K562 (cell line): Measurements from ENCODE around the gene FASN. TPM values are rescaled to one million over a fixed set of nuclear protein-coding genes. Genes with fewer than 3 reads are reported as not detected.

Experiments
- ATAC-seq: fragments of 200-7000 bp; cut with Tn5 transposase; 3 replicates; pipeline ENCODE4 v1.9.1; 2020; ENCODE audit warnings: moderate library complexity
- BruUV-seq: library from RNA; stranded (reverse); fragments of 400-500 nt; replicated peaks from 2 replicates; lab custom pipeline; 2021; lab: Mats Ljungman, UMichigan
- CTCF ChIA-PET: fragments of 300-600 bp; formaldehyde crosslinking; extraction: SDS; loops from one replicate; lab custom pipeline; 2021; ENCODE audit warnings: low intra/inter-chr PET ratio; lab: Yijun Ruan, JAX
- POLR2A ChIA-PET: fragments of 300-600, 350-650 bp; sonication (Branson Sonifier 250); formaldehyde crosslinking; extraction: SDS; loops from one replicate; lab custom pipeline; 2021; ENCODE audit warnings: antibody characterized with exemption, inconsistent platforms; lab: Yijun Ruan, JAX
- DNase-seq, 4 experiments: peaks; one replicate each; pipeline versions ENCODE4 v3.0.0 to v3.0.0-alpha.2; 2011 to 2018; ENCODE audit warnings: low spot score in 3 of 4, mixed read lengths in 3 of 4; ENCODE audit errors: extremely low read depth in 1 of 4
- FAIRE-seq: peaks from 2 replicates; lab custom pipeline; 2011; peaks lifted over from hg19 to GRCh38; lab: Jason Lieb, UNC
- H2AFZ ChIP-seq: 2 replicates; pipeline ENCODE4 v1.6.0; 2011; ENCODE audit warnings: low read depth, low read length, control low read depth, inconsistent platforms
- H3K27ac ChIP-seq: fragments of 200-600 bp; 3 replicates; pipeline ENCODE4 v1.8.0; 2011; ENCODE audit warnings: low read depth, mild to moderate bottlenecking, control low read depth, inconsistent platforms, low read length, moderate library complexity, mixed read lengths; ENCODE audit errors: extremely low read depth
- H3K27me3 ChIP-seq, 2 experiments: fragments of 300-600 bp in 1 of 2; 2 replicates in 1 of 2; 3 replicates in 1 of 2; pipeline versions ENCODE4 v1.6.0 to v1.8.0; 2011; ENCODE audit warnings: inconsistent platforms in 2 of 2, low read length in 2 of 2, mild to moderate bottlenecking in 1 of 2, mixed read lengths in 1 of 2, moderate library complexity in 1 of 2; ENCODE audit not compliant: control insufficient read depth in 2 of 2, insufficient read depth in 2 of 2
- H3K36me3 ChIP-seq: fragments of 300-600 bp; 3 replicates; pipeline ENCODE4 v1.8.0; 2011; ENCODE audit warnings: mild to moderate bottlenecking, low read length, inconsistent platforms; ENCODE audit not compliant: control insufficient read depth, insufficient read depth
- H3K4me1 ChIP-seq, 2 experiments: fragments of 200-600 bp in 1 of 2; replicated peaks in 1 of 2; 2 replicates in 1 of 2; 3 replicates in 1 of 2; pipeline versions ENCODE4 v1.5.1 to v1.8.0; 2011; ENCODE audit warnings: inconsistent platforms in 2 of 2, low read length in 2 of 2, mild to moderate bottlenecking in 1 of 2, mixed read lengths in 1 of 2, moderate library complexity in 1 of 2; ENCODE audit not compliant: control insufficient read depth in 2 of 2, insufficient read depth in 2 of 2
- H3K4me2 ChIP-seq: 2 replicates; pipeline ENCODE4 v1.6.1; 2011; ENCODE audit warnings: low read length, control low read depth, inconsistent platforms, mixed read lengths; ENCODE audit not compliant: insufficient read depth
- H3K4me3 ChIP-seq: fragments of 200-600 bp; sonication (generic), shearing (Covaris generic); 2 replicates; pipeline ENCODE4 v1.5.1; 2016; ENCODE audit warnings: control low read depth, inconsistent platforms
- H3K79me2 ChIP-seq: fragments of 200-600 bp; 3 replicates; pipeline ENCODE4 v1.8.0; 2011; ENCODE audit warnings: low read length, inconsistent platforms; ENCODE audit not compliant: control insufficient read depth, insufficient read depth
- H3K9ac ChIP-seq, 2 experiments: 2 replicates each; pipeline versions ENCODE4 v1.6.0 to v1.6.1; 2011; ENCODE audit warnings: low read depth in 2 of 2, low read length in 2 of 2, control low read depth in 1 of 2, inconsistent platforms in 1 of 2, mild to moderate bottlenecking in 1 of 2, mixed read lengths in 1 of 2; ENCODE audit not compliant: insufficient read depth in 1 of 2
- H3K9me1 ChIP-seq: one replicate; pipeline ENCODE4 v1.6.0; 2011; ENCODE audit warnings: inconsistent platforms, mild to moderate bottlenecking, low read length, moderate library complexity; ENCODE audit not compliant: control insufficient read depth, insufficient read depth
- H3K9me3 ChIP-seq: replicated peaks from 2 replicates; pipeline ENCODE4 v1.5.1; 2011; ENCODE audit warnings: low read depth, low read length, inconsistent platforms; ENCODE audit not compliant: control insufficient read depth, insufficient read depth
- H4K20me1 ChIP-seq: replicated peaks from 2 replicates; pipeline ENCODE4 v1.6.1; 2011; ENCODE audit warnings: low read length, inconsistent platforms, mixed read lengths; ENCODE audit not compliant: control insufficient read depth, insufficient read depth
- ARNT ChIP-seq, 2 experiments: fragments of 450-650 bp; IDR thresholded peaks; 2 replicates each; pipeline ENCODE4 v1.6.1; 2016; ENCODE audit warnings: mild to moderate bottlenecking in 1 of 2
- ASH1L ChIP-seq: fragments of 450-650 bp; IDR thresholded peaks from 2 replicates; pipeline ENCODE4 v1.6.1; 2018; ENCODE audit warnings: borderline replicate concordance, mild to moderate bottlenecking, low read depth; ENCODE audit not compliant: partially characterized antibody
- DIDO1 ChIP-seq: fragments of 450-650 bp; IDR thresholded peaks from 2 replicates; pipeline ENCODE4 v1.6.1; 2016; ENCODE audit warnings: low read depth, missing biosample characterization, missing genetic modification characterization
- HINFP ChIP-seq: fragments of 450-650 bp; conservative IDR thresholded peaks from 2 replicates; pipeline ENCODE4 v1.6.1; 2016; ENCODE audit warnings: missing genetic modification characterization, low read depth, mild to moderate bottlenecking, control low read depth, missing compliant biosample characterization
- MECOM ChIP-seq: fragments of 250-450 bp; sonication (Bioruptor Pico); IDR thresholded peaks from 2 replicates; pipeline ENCODE4 v1.8.0; 2022; ENCODE audit warnings: inconsistent platforms
- PHF20 ChIP-seq: fragments of 450-650 bp; IDR thresholded peaks from 2 replicates; pipeline ENCODE4 v1.6.1; 2018; ENCODE audit not compliant: partially characterized antibody
- PTBP1 ChIP-seq: fragments of 200-400 bp; formaldehyde crosslinking; IDR thresholded peaks from 2 replicates; pipeline ENCODE4 v1.6.1; 2017; ENCODE audit warnings: low read depth, low read length
- PTRF ChIP-seq: fragments of 450-650 bp; IDR thresholded peaks from 2 replicates; pipeline ENCODE4 v1.6.1; 2016; ENCODE audit warnings: mild to moderate bottlenecking, missing genetic modification characterization, missing compliant biosample characterization
- PURB ChIP-seq: sonication (generic); formaldehyde crosslinking; IDR thresholded peaks from 2 replicates; pipeline ENCODE4 v1.9.0; 2021; ENCODE audit warnings: low read depth, mild to moderate bottlenecking, missing genetic modification reagents
- TEAD2 ChIP-seq: fragments of 450-650 bp; IDR thresholded peaks from 2 replicates; pipeline ENCODE4 v1.6.1; 2016; ENCODE audit warnings: missing genetic modification characterization, control low read depth, missing compliant biosample characterization
- THAP12 ChIP-seq: fragments of 250-450 bp; sonication (Bioruptor Pico); IDR thresholded peaks from 2 replicates; pipeline ENCODE4 v1.9.0; 2021; ENCODE audit warnings: mild to moderate bottlenecking, inconsistent platforms
- ZFP1 ChIP-seq: fragments of 450-650 bp; formaldehyde crosslinking; IDR thresholded peaks from 2 replicates; pipeline ENCODE4 v1.4.0; 2020; ENCODE audit warnings: mild to moderate bottlenecking, mixed read lengths
- ZFP36 ChIP-seq: fragments of 150-350 bp; IDR thresholded peaks from 2 replicates; pipeline ENCODE4 v1.6.1; 2018; ENCODE audit warnings: low read length, low read depth; ENCODE audit not compliant: partially characterized antibody
- ZNF239 ChIP-seq: fragments of 250-450 bp; sonication (Bioruptor Pico); IDR thresholded peaks from 2 replicates; pipeline ENCODE4 v1.4.0; 2020; ENCODE audit warnings: mild to moderate bottlenecking
- ZNF324 ChIP-seq: fragments of 250-450 bp; sonication (Bioruptor Pico); IDR thresholded peaks from 2 replicates; pipeline ENCODE4 v1.4.0; 2020; ENCODE audit warnings: mild to moderate bottlenecking
- WGBS: fragments of 100-300 bp; shearing (Covaris generic); methylation state at CpG from one replicate; pipeline ENCODE4 v1.1.6; 2016; ENCODE audit warnings: low coverage, mixed read lengths; ENCODE audit not compliant: insufficient coverage; ENCODE audit errors: missing lambda C conversion rate; 5-methylcytosine and 5-hydroxymethylcytosine counted together
- in situ Hi-C: fragments of 300-500 bp; cut with MboI; formaldehyde crosslinking; loops from 4 replicates; pipeline ENCODE4 v1.15.0; 2018; ENCODE audit warnings: inconsistent platforms, mixed read lengths
- intact Hi-C: fragments of 100-400 bp; cut with micrococcal nuclease; formaldehyde crosslinking; loops from 2 replicates; pipeline ENCODE4 v1.14.2; 2022
- polyA plus RNA-seq, 8 experiments: library from polyadenylated mRNA; depleted of rRNA in 4 of 8; stranded (reverse) in 5 of 8; unstranded in 3 of 8; fragments of >200 nt; fragmentation: Nextera tagmentation in 2 of 8; fragmentation: Illumina TruSeq in 1 of 8; extraction: Ambion mirVana in 2 of 8; extraction: Trizol in 1 of 8; gene quantifications; 2 replicates each; pipeline versions ENCODE4 v1.2.1 to v1.2.3, GENCODE V29; 2011 to 2014; ENCODE audit warnings: inconsistent platforms in 1 of 8, missing spikeins in 1 of 8
- total RNA-seq, 7 experiments: library from RNA; depleted of rRNA in 6 of 7; stranded (reverse); fragments of >200 nt in 6 of 7; fragmentation: Illumina TruSeq in 2 of 7; extraction: Trizol in 2 of 7; gene quantifications; 2 replicates each; pipeline versions ENCODE4 v1.2.1 to v1.2.3, GENCODE V29; 2011 to 2021; ENCODE audit warnings: low replicate concordance in 1 of 7
- TF ChIP-seq, protein P1 (sequence below): fragments of 450-650 bp; formaldehyde crosslinking; IDR thresholded peaks from 2 replicates; pipeline ENCODE4 v1.4.0; 2022; ENCODE audit warnings: missing genetic modification characterization

Gene FASN
- total and polyA plus RNA-seq, 9 of the 15 experiments (the other 6 are each of a cell fraction or from before 2014, with no cell fraction given), result 0.15 to 663 (median 49.9) TPM

GRCh38 chr17:82037092-82037888, 60.7 kb downstream of the FASN start, which contains the start of gene DCXR:
Gene DCXR (minus strand): TSS chr17:82037697. CDS start chr17:82037682, 15 bp downstream.
- Histone ChIP-seq H3K9ac (peak within 1 kb of the TSS; percentile 83 to 97), H3K79me2 (peaks cover 36% of the 10 kb centered on the region), H4K20me1 (peaks cover 21% of the 10 kb centered on the region; the same call in 1 of the 2 replicates), H3K27me3 (no peaks in the 10 kb centered on the region), H3K4me1 (peaks cover 26 to 69% of the 10 kb centered on the region in 2 experiments), H3K27ac (peak within 1 kb of the TSS; percentile 98), H3K4me3 (peak within 1 kb of the TSS; percentile 97), H3K4me2 (peak within 1 kb of the TSS; percentile 95), H2AFZ (peak within 1 kb of the TSS; percentile 89), H3K9me3 (no peaks in the 10 kb centered on the region), H3K36me3 (peaks cover 38% of the 10 kb centered on the region; the same call in 2 of the 3 replicates), H3K9me1 (peaks cover 6% of the 10 kb centered on the region)
- FAIRE-seq, result peak; percentile 95
- BruUV-seq, result TSS peak; percentile 70
- WGBS, result under 1% methylated on average over 49 of the region's 92 CpGs
- peak; percentile 95 for ATAC-seq
- intact Hi-C loops, result loop anchor here (10.0 kb wide), 1 partner anchor 308 kb away; no protein-coding TSS in a partner anchor
- ChIA-PET CTCF (interaction anchor here (0.6 to 2.0 kb wide), 3 partner anchors 78 to 250 kb away, joined by 3 to 14 read pairs (median 3); no protein-coding TSS in a partner anchor), POLR2A (interaction anchor here (0.5 to 6.4 kb wide), 11 partner anchors 9 to 113 kb away, joined by 3 to 51 read pairs (median 6); partner anchors contain the start of genes CENPX, FASN and LRRC45)
- in situ Hi-C loops, result no loop called here
- peak; percentile 95 to 99 (median 97) for DNase-seq
- TF ChIP-seq, protein P1, sequence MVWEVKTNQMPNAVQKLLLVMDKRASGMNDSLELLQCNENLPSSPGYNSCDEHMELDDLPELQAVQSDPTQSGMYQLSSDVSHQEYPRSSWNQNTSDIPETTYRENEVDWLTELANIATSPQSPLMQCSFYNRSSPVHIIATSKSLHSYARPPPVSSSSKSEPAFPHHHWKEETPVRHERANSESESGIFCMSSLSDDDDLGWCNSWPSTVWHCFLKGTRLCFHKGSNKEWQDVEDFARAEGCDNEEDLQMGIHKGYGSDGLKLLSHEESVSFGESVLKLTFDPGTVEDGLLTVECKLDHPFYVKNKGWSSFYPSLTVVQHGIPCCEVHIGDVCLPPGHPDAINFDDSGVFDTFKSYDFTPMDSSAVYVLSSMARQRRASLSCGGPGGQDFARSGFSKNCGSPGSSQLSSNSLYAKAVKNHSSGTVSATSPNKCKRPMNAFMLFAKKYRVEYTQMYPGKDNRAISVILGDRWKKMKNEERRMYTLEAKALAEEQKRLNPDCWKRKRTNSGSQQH (CRISPR knock-in tag), result 0 out of 2 replicates have a peak, but pooled peaks have one; percentile 20
- no peak for TF ChIP-seq ASH1L
- TF ChIP-seq ZNF239 (CRISPR knock-in tag), result no peak
- no peak for TF ChIP-seq PTBP1
- no peak for TF ChIP-seq HINFP (tag)
- no peak for TF ChIP-seq MECOM (CRISPR knock-in tag)
- TF ChIP-seq THAP12 (CRISPR knock-in tag), result peak; percentile 79
- TF ChIP-seq ZFP1 (CRISPR knock-in tag), result no peak
- TF ChIP-seq ZNF324 (CRISPR knock-in tag), result no peak
- TF ChIP-seq TEAD2 (tag), result no peak
- peak; percentile 75 for TF ChIP-seq PHF20
- TF ChIP-seq ZFP36, result no peak
- no peak for TF ChIP-seq ARNT (IDR thresholded peaks at IDR 0.05)
- no peak for TF ChIP-seq DIDO1 (tag)
- TF ChIP-seq PTRF, result no peak
- no peak for TF ChIP-seq PURB (CRISPR knock-in tag)
